HEK293 (cell line): ENCODE results near the gene LCNL1.

Experiments used
- BCL6B ChIP-seq: fragments of 450-650 bp; formaldehyde crosslinking; IDR thresholded peaks from 2 replicates; pipeline ENCODE4 v1.5.1; 2017; ENCODE audit warnings: missing biosample characterization, missing genetic modification characterization
- GLIS1 ChIP-seq: fragments of 450-650 bp; formaldehyde crosslinking; IDR thresholded peaks from 2 replicates; pipeline ENCODE4 v1.5.1; 2016; ENCODE audit warnings: missing biosample characterization, missing genetic modification characterization
- GLIS2 ChIP-seq: fragments of 450-650 bp; formaldehyde crosslinking; IDR thresholded peaks from 2 replicates; pipeline ENCODE4 v1.5.1; 2016; ENCODE audit warnings: missing biosample characterization, missing genetic modification characterization
- HIC1 ChIP-seq: fragments of 450-650 bp; formaldehyde crosslinking; IDR thresholded peaks from 2 replicates; pipeline ENCODE4 v1.5.1; 2016; ENCODE audit warnings: missing biosample characterization, missing genetic modification characterization
- KLF16 ChIP-seq: fragments of 450-650 bp; formaldehyde crosslinking; IDR thresholded peaks from 2 replicates; pipeline ENCODE4 v1.5.1; 2017; ENCODE audit warnings: missing biosample characterization, missing genetic modification characterization
- KLF7 ChIP-seq: fragments of 450-650 bp; formaldehyde crosslinking; IDR thresholded peaks from 2 replicates; pipeline ENCODE4 v1.5.1; 2016; ENCODE audit warnings: missing biosample characterization, missing genetic modification characterization, borderline replicate concordance
- OVOL3 ChIP-seq: fragments of 450-650 bp; formaldehyde crosslinking; IDR thresholded peaks from 2 replicates; pipeline ENCODE4 v1.5.1; 2016; ENCODE audit warnings: missing biosample characterization, missing genetic modification characterization
- ZBTB8A ChIP-seq: fragments of 450-650 bp; formaldehyde crosslinking; IDR thresholded peaks from 2 replicates; pipeline ENCODE4 v1.5.1; 2016; ENCODE audit warnings: missing biosample characterization, missing genetic modification characterization
- ZFHX2 ChIP-seq: fragments of 450-650 bp; formaldehyde crosslinking; conservative IDR thresholded peaks from 2 replicates; pipeline ENCODE4 v1.5.1; 2016; ENCODE audit warnings: missing biosample characterization, missing genetic modification characterization
- ZIC2 ChIP-seq: fragments of 450-650 bp; formaldehyde crosslinking; IDR thresholded peaks from 2 replicates; pipeline ENCODE4 v1.5.1; 2016; ENCODE audit warnings: missing biosample characterization, missing genetic modification characterization
- ZNF114 ChIP-seq: fragments of 450-650 bp; formaldehyde crosslinking; IDR thresholded peaks from 2 replicates; pipeline ENCODE4 v1.5.0; 2017; ENCODE audit warnings: missing biosample characterization, missing genetic modification characterization
- ZNF146 ChIP-seq: fragments of 450-650 bp; formaldehyde crosslinking; IDR thresholded peaks from 2 replicates; pipeline ENCODE4 v1.5.1; 2016; ENCODE audit warnings: missing biosample characterization, missing genetic modification characterization
- ZNF175 ChIP-seq: fragments of 450-650 bp; formaldehyde crosslinking; IDR thresholded peaks from 2 replicates; pipeline ENCODE4 v1.5.1; 2016; ENCODE audit warnings: missing biosample characterization, missing genetic modification characterization
- ZNF18 ChIP-seq: fragments of 450-650 bp; formaldehyde crosslinking; IDR thresholded peaks from 2 replicates; pipeline ENCODE4 v1.5.1; 2016; ENCODE audit warnings: missing biosample characterization, missing genetic modification characterization
- ZNF24 ChIP-seq: fragments of 450-650 bp; formaldehyde crosslinking; IDR thresholded peaks from 2 replicates; pipeline ENCODE4 v1.5.1; 2016; ENCODE audit warnings: missing biosample characterization, missing genetic modification characterization
- ZNF248 ChIP-seq: fragments of 450-650 bp; formaldehyde crosslinking; IDR thresholded peaks from 2 replicates; pipeline ENCODE4 v1.5.1; 2017; ENCODE audit warnings: missing biosample characterization, missing genetic modification characterization
- ZNF280C ChIP-seq: fragments of 450-650 bp; formaldehyde crosslinking; IDR thresholded peaks from 2 replicates; pipeline ENCODE4 v1.5.1; 2016; ENCODE audit warnings: missing biosample characterization, missing genetic modification characterization
- ZNF433 ChIP-seq: fragments of 450-650 bp; formaldehyde crosslinking; IDR thresholded peaks from 2 replicates; pipeline ENCODE4 v1.5.1; 2016; ENCODE audit warnings: missing biosample characterization, missing genetic modification characterization, low read depth
- ZNF488 ChIP-seq: fragments of 450-650 bp; formaldehyde crosslinking; IDR thresholded peaks from 2 replicates; pipeline ENCODE4 v1.5.1; 2016; ENCODE audit warnings: missing biosample characterization, missing genetic modification characterization
- ZNF510 ChIP-seq: fragments of 450-650 bp; formaldehyde crosslinking; IDR thresholded peaks from 2 replicates; pipeline ENCODE4 v1.5.1; 2018; ENCODE audit warnings: mild to moderate bottlenecking, missing genetic modification characterization, missing biosample characterization; ENCODE audit not compliant: insufficient replicate concordance
- ZNF548 ChIP-seq: fragments of 450-650 bp; formaldehyde crosslinking; IDR thresholded peaks from 2 replicates; pipeline ENCODE4 v1.5.1; 2016; ENCODE audit warnings: missing biosample characterization, missing genetic modification characterization
- ZNF580 ChIP-seq: fragments of 450-650 bp; formaldehyde crosslinking; IDR thresholded peaks from 2 replicates; pipeline ENCODE4 v1.5.1; 2016; ENCODE audit warnings: missing biosample characterization, missing genetic modification characterization
- ZNF624 ChIP-seq: fragments of 450-650 bp; formaldehyde crosslinking; IDR thresholded peaks from 2 replicates; pipeline ENCODE4 v1.5.1; 2017; ENCODE audit warnings: missing biosample characterization, missing genetic modification characterization
- ZNF747 ChIP-seq: fragments of 450-650 bp; formaldehyde crosslinking; IDR thresholded peaks from 2 replicates; pipeline ENCODE4 v1.5.1; 2016; ENCODE audit warnings: missing biosample characterization, missing genetic modification characterization
- ZNF768 ChIP-seq: fragments of 450-650 bp; formaldehyde crosslinking; IDR thresholded peaks from 2 replicates; pipeline ENCODE4 v1.5.1; 2018; ENCODE audit warnings: missing biosample characterization, mild to moderate bottlenecking, missing genetic modification characterization
- ZNF843 ChIP-seq: fragments of 450-650 bp; formaldehyde crosslinking; IDR thresholded peaks from 2 replicates; pipeline ENCODE4 v1.5.1; 2016; ENCODE audit warnings: missing biosample characterization, missing genetic modification characterization
- TF ChIP-seq, protein P1 (sequence below): fragments of 450-650 bp; IDR thresholded peaks from 2 replicates; pipeline ENCODE4 v1.5.1; 2018; ENCODE audit warnings: missing biosample characterization, mild to moderate bottlenecking, missing genetic modification characterization
- TF ChIP-seq, protein P2 (sequence below): fragments of 450-650 bp; formaldehyde crosslinking; IDR thresholded peaks from 2 replicates; pipeline ENCODE4 v1.5.1; 2016; ENCODE audit warnings: missing biosample characterization, missing genetic modification characterization

LCNL1 gene

GRCh38 chr9:136996361-136997292, 13.8 kb downstream of the LCNL1 start, which contains the start of gene CLIC3 (continued):
- TF ChIP-seq ZFHX2 (tag by site-specific recombination) (peak; percentile 93), ZNF624 (tag by site-specific recombination) (no peak), ZNF433 (tag by site-specific recombination) (no peak), ZNF175 (tag by site-specific recombination) (no peak), ZNF18 (tag by site-specific recombination) (no peak), ZNF843 (tag by site-specific recombination) (no peak), ZNF510 (tag by site-specific recombination) (no peak), ZNF580 (tag by site-specific recombination) (no peak), ZNF768 (tag by site-specific recombination) (no peak), KLF7 (no peak), ZNF747 (tag by site-specific recombination) (no peak), ZNF248 (no peak), BCL6B (no peak), ZNF488 (no peak), GLIS1 (tag by site-specific recombination) (peak; percentile 57), ZBTB8A (tag by site-specific recombination) (peak; percentile 16; the same call in 1 of the 2 replicates), ZNF114 (tag by site-specific recombination) (no peak), HIC1 (tag by site-specific recombination) (peak; percentile 42; the same call in 1 of the 2 replicates), ZNF548 (tag by site-specific recombination) (no peak), OVOL3 (tag by site-specific recombination) (no peak), KLF16 (peak; percentile 30; the same call in 1 of the 2 replicates), ZNF280C (no peak), ZIC2 (tag by site-specific recombination) (peak; percentile 73), ZNF24 (tag by site-specific recombination) (no peak), GLIS2 (tag by site-specific recombination) (peak; percentile 82), ZNF146 (no peak)
- TF ChIP-seq, protein P1, sequence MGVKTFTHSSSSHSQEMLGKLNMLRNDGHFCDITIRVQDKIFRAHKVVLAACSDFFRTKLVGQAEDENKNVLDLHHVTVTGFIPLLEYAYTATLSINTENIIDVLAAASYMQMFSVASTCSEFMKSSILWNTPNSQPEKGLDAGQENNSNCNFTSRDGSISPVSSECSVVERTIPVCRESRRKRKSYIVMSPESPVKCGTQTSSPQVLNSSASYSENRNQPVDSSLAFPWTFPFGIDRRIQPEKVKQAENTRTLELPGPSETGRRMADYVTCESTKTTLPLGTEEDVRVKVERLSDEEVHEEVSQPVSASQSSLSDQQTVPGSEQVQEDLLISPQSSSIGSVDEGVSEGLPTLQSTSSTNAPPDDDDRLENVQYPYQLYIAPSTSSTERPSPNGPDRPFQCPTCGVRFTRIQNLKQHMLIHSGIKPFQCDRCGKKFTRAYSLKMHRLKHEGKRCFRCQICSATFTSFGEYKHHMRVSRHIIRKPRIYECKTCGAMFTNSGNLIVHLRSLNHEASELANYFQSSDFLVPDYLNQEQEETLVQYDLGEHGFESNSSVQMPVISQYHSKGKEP (tag by site-specific recombination), result no peak
- TF ChIP-seq, protein P2, sequence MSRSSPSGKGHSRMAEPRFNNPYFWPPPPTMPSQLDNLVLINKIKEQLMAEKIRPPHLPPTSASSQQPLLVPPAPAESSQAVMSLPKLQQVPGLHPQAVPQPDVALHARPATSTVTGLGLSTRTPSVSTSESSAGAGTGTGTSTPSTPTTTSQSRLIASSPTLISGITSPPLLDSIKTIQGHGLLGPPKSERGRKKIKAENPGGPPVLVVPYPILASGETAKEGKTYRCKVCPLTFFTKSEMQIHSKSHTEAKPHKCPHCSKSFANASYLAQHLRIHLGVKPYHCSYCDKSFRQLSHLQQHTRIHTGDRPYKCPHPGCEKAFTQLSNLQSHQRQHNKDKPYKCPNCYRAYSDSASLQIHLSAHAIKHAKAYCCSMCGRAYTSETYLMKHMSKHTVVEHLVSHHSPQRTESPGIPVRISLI (tag by site-specific recombination), result no peak
